Neural crest cell (in vitro differentiated cells): ENCODE results near the gene ZNF354C. TPM values are rescaled to one million over a fixed set of nuclear protein-coding genes. Genes with fewer than 3 reads are reported as not detected.

Experiments
- DNase-seq: peaks from one replicate; pipeline ENCODE4 v3.0.0; 2021; ENCODE audit warnings: low read depth, mixed read lengths, low spot score
- H3K27ac Mint-ChIP-seq: one replicate; pipeline ENCODE4 v1.8.0; 2021; ENCODE audit warnings: mild to moderate bottlenecking, mixed read lengths; ENCODE audit not compliant: unreplicated experiment
- H3K27me3 Mint-ChIP-seq: 2 replicates; pipeline ENCODE4 v1.8.0; 2021; ENCODE audit warnings: low read depth, mild to moderate bottlenecking, mixed read lengths
- H3K36me3 Mint-ChIP-seq: 2 replicates; pipeline ENCODE4 v1.8.0; 2021; ENCODE audit warnings: low read depth, mild to moderate bottlenecking, mixed read lengths
- H3K4me1 Mint-ChIP-seq: 2 replicates; pipeline ENCODE4 v1.8.0; 2021; ENCODE audit warnings: mixed read lengths
- H3K4me3 Mint-ChIP-seq: one replicate; pipeline ENCODE4 v1.8.0; 2021; ENCODE audit warnings: mild to moderate bottlenecking, mixed read lengths
- H3K9me3 Mint-ChIP-seq: 2 replicates; pipeline ENCODE4 v1.8.0; 2021; ENCODE audit warnings: mixed read lengths
- total RNA-seq: library from RNA; stranded (reverse); gene quantifications from 2 replicates; pipeline ENCODE4 v1.2.1, GENCODE V29; 2021
- TF ChIP-seq, protein P1 (sequence below): fragments of 200-600 bp; sonication (generic); conservative IDR thresholded peaks from 2 replicates; pipeline ENCODE4 v1.5.0; 2021; ENCODE audit warnings: antibody characterized with exemption, mild to moderate bottlenecking

ZNF354C gene
- total RNA-seq, 1 donor from 2014 or later = 11.6 TPM

DNA sequence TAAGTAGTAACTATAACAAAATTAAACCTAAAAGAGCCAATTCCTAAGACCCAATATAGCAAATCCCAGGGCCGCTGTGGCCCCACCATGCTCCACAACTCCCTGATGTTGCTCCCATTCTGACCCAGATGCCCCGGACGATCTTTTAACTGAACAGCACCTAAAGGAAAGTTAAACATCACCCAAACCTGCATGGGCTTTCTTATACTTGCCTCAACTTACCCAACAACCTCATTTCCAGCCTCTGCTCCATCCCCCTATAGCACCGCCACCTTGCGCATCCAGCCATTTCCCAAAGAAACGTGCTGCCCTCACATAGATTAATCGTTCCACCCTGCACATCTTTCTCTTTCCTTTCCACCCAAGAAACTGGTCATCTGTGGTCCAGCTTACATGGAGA lies 54.6 kb downstream of the ZNF354C start:
- DNase-seq = no peak
- no peak overlapping the region for H3K4me3 Mint-ChIP-seq
- peaks cover 5% of the 10 kb centered on the region for H3K36me3 Mint-ChIP-seq
- H3K9me3 Mint-ChIP-seq = peaks cover 10% of the 10 kb centered on the region
- H3K4me1 Mint-ChIP-seq = no peaks in the 10 kb centered on the region
- H3K27me3 Mint-ChIP-seq = peaks cover 9% of the 10 kb centered on the region
- no peak overlapping the region for H3K27ac Mint-ChIP-seq
- TF ChIP-seq, protein P1, sequence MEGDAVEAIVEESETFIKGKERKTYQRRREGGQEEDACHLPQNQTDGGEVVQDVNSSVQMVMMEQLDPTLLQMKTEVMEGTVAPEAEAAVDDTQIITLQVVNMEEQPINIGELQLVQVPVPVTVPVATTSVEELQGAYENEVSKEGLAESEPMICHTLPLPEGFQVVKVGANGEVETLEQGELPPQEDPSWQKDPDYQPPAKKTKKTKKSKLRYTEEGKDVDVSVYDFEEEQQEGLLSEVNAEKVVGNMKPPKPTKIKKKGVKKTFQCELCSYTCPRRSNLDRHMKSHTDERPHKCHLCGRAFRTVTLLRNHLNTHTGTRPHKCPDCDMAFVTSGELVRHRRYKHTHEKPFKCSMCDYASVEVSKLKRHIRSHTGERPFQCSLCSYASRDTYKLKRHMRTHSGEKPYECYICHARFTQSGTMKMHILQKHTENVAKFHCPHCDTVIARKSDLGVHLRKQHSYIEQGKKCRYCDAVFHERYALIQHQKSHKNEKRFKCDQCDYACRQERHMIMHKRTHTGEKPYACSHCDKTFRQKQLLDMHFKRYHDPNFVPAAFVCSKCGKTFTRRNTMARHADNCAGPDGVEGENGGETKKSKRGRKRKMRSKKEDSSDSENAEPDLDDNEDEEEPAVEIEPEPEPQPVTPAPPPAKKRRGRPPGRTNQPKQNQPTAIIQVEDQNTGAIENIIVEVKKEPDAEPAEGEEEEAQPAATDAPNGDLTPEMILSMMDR = no peak

DNA sequence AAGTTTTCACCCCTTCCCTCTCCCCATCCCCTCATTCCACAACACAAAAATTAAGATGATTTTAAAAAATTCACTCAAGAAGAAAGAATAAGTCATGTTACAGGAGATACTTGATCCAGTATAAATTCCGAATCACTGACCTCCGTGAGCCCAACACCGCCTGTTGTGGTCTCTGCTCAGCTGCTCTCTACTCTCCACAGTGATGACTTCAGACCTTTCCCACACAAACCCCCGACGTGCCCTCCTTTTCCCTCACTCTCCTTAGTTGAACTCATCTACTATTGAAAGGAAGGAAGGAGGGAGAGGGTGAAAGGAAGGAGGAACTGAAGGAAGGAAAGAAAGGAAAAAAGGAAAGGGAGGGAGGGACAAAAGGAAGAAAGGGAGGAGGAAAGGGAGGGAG lies 55.1 kb downstream of the ZNF354C start:
- Mint-ChIP-seq H3K9me3 (peaks cover 13% of the 10 kb centered on the region), H3K27me3 (peaks cover 9% of the 10 kb centered on the region), H3K4me1 (no peaks in the 10 kb centered on the region), H3K36me3 (peaks cover 5% of the 10 kb centered on the region), H3K27ac (no peak overlapping the region), H3K4me3 (no peak overlapping the region)
- TF ChIP-seq, protein P1 = no peak
- no peak for DNase-seq

DNA sequence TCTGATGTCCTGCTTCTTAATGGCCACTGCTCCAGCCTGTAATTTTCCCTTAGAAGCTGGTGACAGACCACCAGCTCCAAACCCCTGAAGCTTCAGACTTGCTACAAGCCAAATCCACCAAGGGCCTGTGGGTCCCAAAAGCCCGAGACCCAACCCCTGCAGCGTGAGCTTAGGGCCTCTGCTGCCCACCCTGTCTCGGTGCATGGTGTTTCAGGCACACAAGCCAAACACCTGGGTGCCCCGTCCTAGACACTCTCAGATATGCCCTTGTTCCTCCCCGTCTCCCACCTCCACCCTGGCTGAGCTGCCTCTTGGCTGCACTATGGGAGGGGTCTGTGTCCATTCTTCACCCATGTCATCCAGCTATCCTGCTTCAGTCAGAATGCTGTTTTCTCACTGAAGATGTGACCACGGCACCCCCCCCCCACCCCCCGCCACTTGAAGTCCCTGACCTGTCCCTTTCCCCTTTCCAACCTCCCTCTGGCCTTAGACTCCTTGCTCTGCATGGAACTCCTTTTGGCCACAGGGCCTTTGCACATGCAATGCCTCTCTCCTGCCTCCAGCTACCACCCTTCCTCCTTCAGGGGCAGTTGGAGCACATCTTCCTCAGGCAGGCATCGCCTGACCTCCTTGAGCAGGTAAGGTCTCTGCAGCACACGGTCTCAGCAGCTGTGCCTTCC lies 55.8 kb downstream of the ZNF354C start:
- Mint-ChIP-seq H3K4me1 (no peaks in the 10 kb centered on the region), H3K36me3 (peaks cover 5% of the 10 kb centered on the region), H3K9me3 (peaks cover 13% of the 10 kb centered on the region), H3K27me3 (peaks cover 9% of the 10 kb centered on the region), H3K27ac (no peak overlapping the region), H3K4me3 (no peak overlapping the region)
- DNase-seq = no peak
- TF ChIP-seq, protein P1 = no peak

DNA sequence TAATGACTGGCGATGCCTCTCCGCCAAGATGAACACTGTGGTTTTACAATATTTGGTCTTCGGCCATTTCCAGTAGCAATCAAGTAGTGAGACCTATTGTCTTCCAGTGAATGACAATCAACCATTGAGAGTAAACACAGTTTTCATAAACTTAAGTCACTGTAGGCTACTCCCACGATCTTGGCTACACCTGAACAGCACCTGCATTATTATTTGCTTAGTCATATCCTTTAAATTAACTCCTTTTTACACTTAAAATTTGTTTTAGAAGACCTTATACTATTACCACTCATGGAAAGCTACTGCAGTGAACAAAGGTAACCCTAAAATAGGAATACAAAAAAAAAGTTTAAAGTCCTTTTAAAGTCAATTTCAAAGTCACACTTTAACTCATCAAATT lies 58.2 kb downstream of the ZNF354C start:
- TF ChIP-seq, protein P1 = no peak
- H3K4me3 Mint-ChIP-seq = no peak overlapping the region
- no peaks in the 10 kb centered on the region for H3K4me1 Mint-ChIP-seq
- H3K36me3 Mint-ChIP-seq = peaks cover 5% of the 10 kb centered on the region
- DNase-seq = no peak
- no peak overlapping the region for H3K27ac Mint-ChIP-seq
- H3K9me3 Mint-ChIP-seq = peaks cover 13% of the 10 kb centered on the region
- H3K27me3 Mint-ChIP-seq = peaks cover 9% of the 10 kb centered on the region

DNA sequence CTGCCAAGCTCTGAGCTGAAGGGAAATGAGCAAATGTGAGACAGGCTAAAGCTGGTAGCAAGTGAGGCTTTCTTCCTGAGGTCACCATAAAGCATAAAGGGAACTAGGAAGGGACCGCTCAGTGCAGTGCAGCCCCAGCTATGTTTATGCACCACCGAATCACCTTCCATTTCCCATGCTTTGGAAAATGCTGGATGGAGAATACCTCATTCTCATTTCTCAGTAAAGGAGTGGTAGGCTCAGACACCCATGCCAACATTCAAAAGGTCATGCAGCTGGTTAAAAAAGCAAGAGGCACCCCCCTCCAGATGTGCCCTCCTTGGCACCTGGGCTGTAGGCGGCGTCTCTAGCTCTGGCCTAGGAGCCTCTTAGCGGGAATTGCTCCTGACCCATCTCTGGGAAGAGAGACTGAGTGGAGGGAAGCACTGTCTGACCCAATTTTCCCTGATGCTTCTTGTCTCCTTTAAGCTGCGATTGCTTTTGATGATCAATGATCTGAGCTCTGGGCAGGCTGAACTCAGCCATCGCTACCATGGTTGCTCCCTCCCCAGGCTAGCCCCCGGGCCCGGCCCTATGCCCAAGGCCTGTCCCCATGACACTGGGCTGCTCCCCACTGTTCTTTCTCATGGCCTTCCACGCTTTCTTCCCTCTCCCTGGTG lies 58.7 kb downstream of the ZNF354C start:
- DNase-seq = no peak
- H3K9me3 Mint-ChIP-seq = peaks cover 11% of the 10 kb centered on the region
- H3K4me3 Mint-ChIP-seq = no peak overlapping the region

More for the DNA sequence above, 58.7 kb downstream of the ZNF354C start:
- peaks cover 5% of the 10 kb centered on the region for H3K36me3 Mint-ChIP-seq
- H3K4me1 Mint-ChIP-seq = no peaks in the 10 kb centered on the region
- TF ChIP-seq, protein P1 = no peak
- H3K27ac Mint-ChIP-seq = no peak overlapping the region
- H3K27me3 Mint-ChIP-seq = peaks cover 9% of the 10 kb centered on the region
